Naive thymus-derived CD4-positive, alpha-beta T cell (primary cell): ENCODE data around the gene SYNPO2L. TPM values are rescaled to one million over a fixed set of nuclear protein-coding genes. Genes with fewer than 3 reads are reported as not detected.
A peak's percentile ranks its signal among the peaks of the same experiment; 100 is the strongest.

ENCODE experiments used
- ATAC-seq: fragments of 150-1000 bp; cut with Tn5 transposase; 2 replicates; pipeline ENCODE4 v1.10.0; 2021; ENCODE audit warnings: mild to moderate bottlenecking, moderate library complexity
- CTCF ChIA-PET: fragments of 350-600 bp; sonication (Branson Sonifier 250); formaldehyde crosslinking; loops from one replicate; lab custom pipeline; 2021; ENCODE audit warnings: antibody characterized with exemption; lab: Charles Lee
- POLR2A ChIA-PET: fragments of 350-600 bp; sonication (Branson Sonifier 250); formaldehyde crosslinking; loops from one replicate; lab custom pipeline; 2021; ENCODE audit warnings: antibody characterized with exemption, inconsistent platforms; lab: Charles Lee
- DNase-seq, 9 donors: peaks; one replicate each; pipeline versions ENCODE4 v3.0.0 to v3.0.0-alpha.2; 2020 to 2022; ENCODE audit warnings: mixed read lengths in 1 of 9
- H3K27ac ChIP-seq: one replicate; pipeline ENCODE4 v1.7.0; 2013; ENCODE audit warnings: mild to moderate bottlenecking, low read depth, low read length, moderate library complexity
- H3K27me3 ChIP-seq, 2 donors: one replicate each; pipeline ENCODE4 v1.7.0; 2013; ENCODE audit warnings: low read length in 2 of 2, mild to moderate bottlenecking in 2 of 2, moderate library complexity in 2 of 2; ENCODE audit not compliant: control insufficient read depth in 2 of 2, insufficient read depth in 2 of 2
- H3K36me3 ChIP-seq, 3 experiments: 1 replicate in 2 of 3; 2 replicates in 1 of 3; pipeline ENCODE4 v1.7.0; 2013; ENCODE audit warnings: low read length in 3 of 3, mild to moderate bottlenecking in 3 of 3, moderate library complexity in 1 of 3; ENCODE audit not compliant: insufficient read depth in 3 of 3, control insufficient read depth in 2 of 3
- H3K4me1 ChIP-seq, 2 donors: one replicate each; pipeline ENCODE4 v1.7.0; 2013; ENCODE audit warnings: low read length in 2 of 2, mild to moderate bottlenecking in 2 of 2, moderate library complexity in 1 of 2; ENCODE audit not compliant: control insufficient read depth in 2 of 2, insufficient read depth in 2 of 2
- H3K4me3 ChIP-seq: 2 replicates; pipeline ENCODE4 v1.7.0; 2013; ENCODE audit warnings: mild to moderate bottlenecking, low read length
- H3K9me3 ChIP-seq, 3 experiments: 1 replicate in 2 of 3; 2 replicates in 1 of 3; pipeline ENCODE4 v1.7.0; 2013; ENCODE audit warnings: low read length in 3 of 3; ENCODE audit not compliant: control insufficient read depth in 2 of 3
- H3K27ac Mint-ChIP-seq, 9 donors: one replicate each; pipeline ENCODE4 v1.8.0; 2020 to 2022; ENCODE audit warnings: mixed read lengths in 9 of 9, mild to moderate bottlenecking in 8 of 9, moderate library complexity in 5 of 9, inconsistent platforms in 2 of 9
- H3K27me3 Mint-ChIP-seq, 5 donors: one replicate each; pipeline ENCODE4 v1.8.0; 2021 to 2022; ENCODE audit warnings: mixed read lengths in 5 of 5, mild to moderate bottlenecking in 1 of 5
- H3K36me3 Mint-ChIP-seq, 5 donors: one replicate each; pipeline ENCODE4 v1.8.0; 2020 to 2022; ENCODE audit warnings: mixed read lengths in 5 of 5, mild to moderate bottlenecking in 3 of 5, inconsistent platforms in 1 of 5
- H3K4me1 Mint-ChIP-seq, 7 donors: one replicate each; pipeline ENCODE4 v1.8.0; 2020 to 2022; ENCODE audit warnings: mixed read lengths in 7 of 7, mild to moderate bottlenecking in 3 of 7, inconsistent platforms in 1 of 7
- H3K4me3 Mint-ChIP-seq, 10 donors: one replicate each; pipeline ENCODE4 v1.8.0; 2020 to 2022; ENCODE audit warnings: mild to moderate bottlenecking in 10 of 10, mixed read lengths in 10 of 10, moderate library complexity in 6 of 10, inconsistent platforms in 2 of 10
- H3K9me3 Mint-ChIP-seq, 11 donors: one replicate each; pipeline ENCODE4 v1.8.0; 2020 to 2022; ENCODE audit warnings: mixed read lengths in 11 of 11, mild to moderate bottlenecking in 4 of 11, inconsistent platforms in 1 of 11, moderate library complexity in 1 of 11
- intact Hi-C, 2 donors: fragments of 100-400 bp; cut with micrococcal nuclease; formaldehyde crosslinking; loops; one replicate each; pipeline ENCODE4 v1.15.1; 2023
- polyA plus RNA-seq, 2 donors: library from polyadenylated mRNA; unstranded; fragments of 300-500 nt; fragmentation: Illumina TruSeq; gene quantifications; one replicate each; pipeline ENCODE4 v1.2.3, GENCODE V29; 2021
- total RNA-seq, 6 experiments: library from RNA in 5 of 6; stranded (reverse) in 5 of 6; gene quantifications; 1 replicate in 5 of 6; 2 replicates in 1 of 6; pipeline ENCODE4 v1.2.3 and lab custom pipeline; 2021 to 2026

Gene SYNPO2L
- total and polyA plus RNA-seq, 7 experiments from 2014 or later, result 0.08 to 0.12 TPM; not detected in 5

DNA sequence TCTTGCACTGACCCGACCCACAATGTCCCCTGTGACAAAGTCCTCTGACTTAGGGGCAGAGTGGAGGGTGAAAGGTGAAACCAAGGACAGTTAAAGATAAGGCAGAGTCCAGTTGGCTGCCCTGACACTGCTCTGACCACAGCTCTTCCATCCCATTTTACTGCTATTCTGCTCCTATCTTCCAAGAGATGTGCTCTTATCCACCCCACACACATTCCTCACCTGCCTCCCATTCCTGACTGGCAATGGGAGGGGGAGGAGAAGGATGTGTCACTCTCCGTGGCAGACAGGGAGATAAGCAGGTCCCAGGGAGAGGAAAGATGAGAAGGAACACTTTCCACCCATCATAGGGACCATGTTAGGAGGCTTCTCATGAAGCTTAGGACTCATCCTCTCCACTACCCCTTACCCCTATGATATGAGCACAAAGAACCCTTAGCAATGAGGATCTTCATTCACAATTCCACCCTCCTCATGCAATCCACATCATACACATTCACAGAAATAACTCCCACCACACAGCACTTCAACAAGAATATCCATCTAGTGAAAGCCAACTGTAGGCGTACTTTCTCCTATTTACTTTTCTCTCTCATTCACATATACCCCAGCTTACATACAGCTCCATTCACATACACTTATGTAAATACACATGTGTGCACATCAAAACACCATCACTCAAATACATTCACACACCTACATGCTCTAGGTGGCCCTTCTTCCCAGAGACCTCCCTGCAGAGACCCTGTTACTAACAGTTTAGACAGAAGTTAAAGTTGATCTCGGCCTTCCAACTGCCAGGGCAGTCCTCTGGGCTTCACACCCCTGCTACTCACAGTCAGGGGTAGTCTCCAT lies 6.6 kb downstream of the SYNPO2L start:
- POLR2A ChIA-PET, result no interaction called here
- ATAC-seq (no peak), DNase-seq (no peak)
- H3K27ac ChIP-seq, result no peak overlapping the region
- no peaks in the 10 kb centered on the region for H3K9me3 ChIP-seq
- intact Hi-C loops, result no loop called here
- no peaks in the 10 kb centered on the region for H3K36me3 ChIP-seq
- H3K4me3 ChIP-seq, result no peak overlapping the region
- Mint-ChIP-seq H3K4me3 (peak overlapping the region in 9 of 10 donors; percentile 4 to 83 (median 33)), H3K27me3 (peaks cover 0 to 14% (median 7%) of the 10 kb centered on the region in 5 donors), H3K27ac (no peak overlapping the region), H3K4me1 (peaks cover 0 to 11% (median 4%) of the 10 kb centered on the region in 7 donors), H3K9me3 (peaks cover 0 to 5% (median 0%) of the 10 kb centered on the region in 11 donors), H3K36me3 (no peaks in the 10 kb centered on the region)
- no peaks in the 10 kb centered on the region for H3K4me1 ChIP-seq
- CTCF ChIA-PET, result interaction anchor here (0.6 to 1.3 kb wide), 2 partner anchors 118 to 120 kb away, joined by 3 to 6 read pairs; no protein-coding TSS in a partner anchor
- no peaks in the 10 kb centered on the region for H3K27me3 ChIP-seq

DNA sequence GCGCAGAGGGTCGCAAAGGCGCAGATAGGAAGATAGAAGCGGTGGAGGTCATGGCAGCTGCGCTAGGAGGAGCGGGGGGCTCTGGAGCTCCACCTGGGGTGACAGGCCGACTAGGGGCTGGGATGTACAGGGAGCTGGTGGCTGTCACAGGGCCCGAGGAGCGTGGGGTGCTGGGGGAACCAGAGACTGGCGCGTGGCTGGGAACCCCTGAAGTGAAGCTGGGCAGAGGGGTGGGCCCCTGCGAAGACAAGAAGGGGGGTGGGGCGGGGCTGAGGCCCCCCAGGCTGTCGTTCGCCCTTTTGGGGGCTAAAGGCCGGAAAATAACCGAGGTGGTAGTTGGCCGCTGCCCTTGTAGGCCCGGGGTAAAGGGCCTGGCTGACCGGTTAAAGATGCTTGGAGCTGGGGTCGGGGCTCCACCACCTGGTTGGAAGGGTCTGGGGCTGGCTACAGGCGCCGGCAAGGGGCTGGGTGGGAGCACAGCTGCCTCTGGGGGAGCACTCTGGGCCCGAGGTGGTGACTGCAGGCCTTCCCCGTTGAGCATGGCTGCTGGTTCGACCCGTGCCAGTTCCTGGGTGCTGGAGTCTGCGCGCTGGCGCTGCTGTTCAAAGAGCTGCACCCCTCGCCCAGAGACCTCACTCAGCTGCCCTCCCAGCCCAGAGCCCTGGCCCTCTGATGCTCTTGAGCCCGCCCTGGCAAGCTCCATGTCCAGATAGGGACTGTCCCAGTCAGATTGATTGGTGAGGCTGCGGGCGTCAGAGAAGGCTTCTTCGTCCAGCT lies 7.8 kb downstream of the SYNPO2L start:
- Mint-ChIP-seq H3K4me1 (peaks cover 0 to 19% (median 6%) of the 10 kb centered on the region in 7 donors), H3K36me3 (no peaks in the 10 kb centered on the region), H3K27ac (no peak overlapping the region), H3K27me3 (peaks cover 0 to 14% (median 7%) of the 10 kb centered on the region in 5 donors), H3K9me3 (peaks cover 0 to 5% (median 0%) of the 10 kb centered on the region in 11 donors), H3K4me3 (peak overlapping the region; percentile 25 to 83 (median 68))
- Histone ChIP-seq H3K4me1 (no peaks in the 10 kb centered on the region), H3K9me3 (no peaks in the 10 kb centered on the region), H3K4me3 (peak overlapping the region; percentile 54), H3K27me3 (no peaks in the 10 kb centered on the region), H3K36me3 (no peaks in the 10 kb centered on the region), H3K27ac (peak overlapping the region; percentile 42)
- POLR2A ChIA-PET, result no interaction called here
- CTCF ChIA-PET, result interaction anchor here (0.6 to 1.3 kb wide), 3 partner anchors 110 to 119 kb away, joined by 3 to 6 read pairs (median 4); no protein-coding TSS in a partner anchor
- intact Hi-C loops, result no loop called here
- ATAC-seq, result no peak
- DNase-seq, result no peak

GRCh38 chr10:73647211-73647874 lies 8.5 kb downstream of the SYNPO2L start:
- intact Hi-C loops, result no loop called here

GRCh38 chr10:73646598-73647041 lies 9.2 kb downstream of the SYNPO2L start:
- Histone ChIP-seq H3K4me1 (no peaks in the 10 kb centered on the region), H3K4me3 (no peak overlapping the region), H3K36me3 (no peaks in the 10 kb centered on the region), H3K27ac (no peak overlapping the region), H3K9me3 (no peaks in the 10 kb centered on the region), H3K27me3 (no peaks in the 10 kb centered on the region)
- peaks cover 0 to 5% (median 0%) of the 10 kb centered on the region in 11 donors for H3K9me3 Mint-ChIP-seq
- no peak for ATAC-seq
- ChIA-PET CTCF (interaction anchor here (0.7 to 4.4 kb wide), 2 partner anchors 116 to 1541 kb away, joined by 3 to 89 read pairs; no protein-coding TSS in a partner anchor), POLR2A (no interaction called here)
- no peak for DNase-seq
- peaks cover 0 to 14% (median 7%) of the 10 kb centered on the region in 5 donors for H3K27me3 Mint-ChIP-seq
- no peaks in the 10 kb centered on the region for H3K36me3 Mint-ChIP-seq
- H3K4me1 Mint-ChIP-seq, result peaks cover 0 to 19% (median 6%) of the 10 kb centered on the region in 7 donors
- H3K27ac Mint-ChIP-seq, result peak overlapping the region in 3 of 9 donors; percentile 6 to 61 (median 43)
- intact Hi-C loops, result no loop called here
- peak overlapping the region in 7 of 10 donors; percentile 1 to 83 (median 55) for H3K4me3 Mint-ChIP-seq

More at GRCh38 chr10:73647211-73647874, 8.5 kb downstream of the SYNPO2L start:
- H3K4me3 ChIP-seq, result peak overlapping the region; percentile 54
- H3K36me3 ChIP-seq, result no peaks in the 10 kb centered on the region
- ChIA-PET CTCF (interaction anchor here (0.7 to 4.4 kb wide), 3 partner anchors 110 to 1540 kb away, joined by 3 to 89 read pairs (median 4); no protein-coding TSS in a partner anchor), POLR2A (no interaction called here)
- no peaks in the 10 kb centered on the region for H3K4me1 ChIP-seq
- H3K4me3 Mint-ChIP-seq, result peak overlapping the region; percentile 25 to 83 (median 68)
- no peaks in the 10 kb centered on the region for H3K36me3 Mint-ChIP-seq
- peak overlapping the region; percentile 42 for H3K27ac ChIP-seq
- no peaks in the 10 kb centered on the region for H3K27me3 ChIP-seq
- H3K27ac Mint-ChIP-seq, result peak overlapping the region in 2 of 9 donors; percentile 61 to 74
- H3K9me3 ChIP-seq, result no peaks in the 10 kb centered on the region
- H3K9me3 Mint-ChIP-seq, result peaks cover 0 to 5% (median 0%) of the 10 kb centered on the region in 11 donors
- H3K4me1 Mint-ChIP-seq, result peaks cover 0 to 19% (median 6%) of the 10 kb centered on the region in 7 donors
- DNase-seq (peak in 5 of 9 donors; percentile 8 to 29 (median 21)), ATAC-seq (peak; percentile 32)
- peaks cover 0 to 14% (median 7%) of the 10 kb centered on the region in 5 donors for H3K27me3 Mint-ChIP-seq

GRCh38 chr10:73645251-73645650 lies 10.6 kb downstream of the SYNPO2L start:
- no peaks in the 10 kb centered on the region for H3K4me1 ChIP-seq
- no peaks in the 10 kb centered on the region for H3K36me3 ChIP-seq
- H3K27ac Mint-ChIP-seq, result peak overlapping the region in 1 of 9 donors; percentile 13
- H3K9me3 ChIP-seq, result no peaks in the 10 kb centered on the region
- peaks cover 0 to 14% (median 14%) of the 10 kb centered on the region in 5 donors for H3K27me3 Mint-ChIP-seq
- H3K27me3 ChIP-seq, result no peaks in the 10 kb centered on the region
- ChIA-PET CTCF (interaction anchor here (0.7 to 4.4 kb wide), 6 partner anchors 14 to 510 kb away, joined by 3 to 89 read pairs (median 4); no protein-coding TSS in a partner anchor), POLR2A (interaction anchor here (0.9 kb wide), 1 partner anchor 20 kb away, joined by 3 read pairs; no protein-coding TSS in a partner anchor)
- no peak overlapping the region for H3K27ac ChIP-seq
- DNase-seq (no peak), ATAC-seq (no peak)
- peaks cover 0 to 5% (median 0%) of the 10 kb centered on the region in 11 donors for H3K9me3 Mint-ChIP-seq
- H3K4me3 ChIP-seq, result no peak overlapping the region
- intact Hi-C loops, result no loop called here
- peaks cover 0 to 17% (median 6%) of the 10 kb centered on the region in 7 donors for H3K4me1 Mint-ChIP-seq
- H3K4me3 Mint-ChIP-seq, result no peak overlapping the region
- H3K36me3 Mint-ChIP-seq, result no peaks in the 10 kb centered on the region
